ENCODE measurements around the gene CHRNA9. TPM values are rescaled to one million over a fixed set of nuclear protein-coding genes. Genes with fewer than 3 reads are reported as not detected.
"Not testable (repeated sequence)": the region's sequence is repeated elsewhere in the genome, so short reads cannot be mapped to it uniquely, and the experiment has no call there.

The CHRNA9 gene
- 0.42 TPM for total RNA-seq

GRCh38 chr4:40334591-40335524 is at the start of gene CHRNA9:
CHRNA9 (plus strand) TSS chr4:40335333; CDS start chr4:40335468, 135 bp downstream.
- no peaks in the 10 kb centered on the region for H3K9me3 ChIP-seq (ENCODE audit: low read depth, low read length)

GRCh38 chr4:40285692-40286091 is 49.4 kb upstream of the CHRNA9 start:
- Histone ChIP-seq H3K4me1 (ENCODE audit: insufficient read depth, low read length) (peaks cover 50% of the 10 kb centered on the region), H3K9me3 (ENCODE audit: low read depth, low read length) (no peaks in the 10 kb centered on the region), H3K27me3 (ENCODE audit: insufficient read depth, low read length) (no peaks in the 10 kb centered on the region)

More at GRCh38 chr4:40334591-40335524, at the start of gene CHRNA9:
- no peaks in the 10 kb centered on the region for H3K4me1 ChIP-seq (ENCODE audit: insufficient read depth, low read length)
- H3K4me3 ChIP-seq (ENCODE audit: low read length) = no peak within 1 kb of the TSS
- H3K27me3 ChIP-seq (ENCODE audit: insufficient read depth, low read length) = no peaks in the 10 kb centered on the region

GRCh38 chr4:40288566-40288965 is 46.6 kb upstream of the CHRNA9 start:
- H3K4me3 ChIP-seq (ENCODE audit: low read length) = no peak overlapping the region
- H3K27me3 ChIP-seq (ENCODE audit: insufficient read depth, low read length) = no peaks in the 10 kb centered on the region
- no peaks in the 10 kb centered on the region for H3K9me3 ChIP-seq (ENCODE audit: low read depth, low read length)
- H3K4me1 ChIP-seq (ENCODE audit: insufficient read depth, low read length) = peaks cover 56% of the 10 kb centered on the region

More at GRCh38 chr4:40285692-40286091, 49.4 kb upstream of the CHRNA9 start:
- H3K4me3 ChIP-seq (ENCODE audit: low read length) = no peak overlapping the region

- Histone ChIP-seq H3K27me3 (ENCODE audit: insufficient read depth, low read length) (no peaks in the 10 kb centered on the region), H3K9me3 (ENCODE audit: low read depth, low read length) (peaks cover under 1% of the 10 kb centered on the region), H3K4me3 (ENCODE audit: low read length) (no peak overlapping the region), H3K4me1 (ENCODE audit: insufficient read depth, low read length) (peaks cover 48% of the 10 kb centered on the region)
These were observed 45.6 kb upstream of the CHRNA9 start for GRCh38 chr4:40289366-40290188.

GRCh38 chr4:40290611-40291186 is 44.4 kb upstream of the CHRNA9 start:
- not testable (repeated sequence) for H3K9me3 ChIP-seq (ENCODE audit: low read depth, low read length); H3K4me3 ChIP-seq (ENCODE audit: low read length); H3K27me3 ChIP-seq (ENCODE audit: insufficient read depth, low read length)
- peaks cover 45% of the 10 kb centered on the region for H3K4me1 ChIP-seq (ENCODE audit: insufficient read depth, low read length)

GRCh38 chr4:40292313-40292759 is 42.8 kb upstream of the CHRNA9 start:
- H3K27me3 ChIP-seq (ENCODE audit: insufficient read depth, low read length) = no peaks in the 10 kb centered on the region
- H3K9me3 ChIP-seq (ENCODE audit: low read depth, low read length) = peaks cover 7% of the 10 kb centered on the region
- peaks cover 56% of the 10 kb centered on the region for H3K4me1 ChIP-seq (ENCODE audit: insufficient read depth, low read length)
- no peak overlapping the region for H3K4me3 ChIP-seq (ENCODE audit: low read length)

- H3K27me3 ChIP-seq (ENCODE audit: insufficient read depth, low read length) = no peaks in the 10 kb centered on the region
- peaks cover 7% of the 10 kb centered on the region for H3K9me3 ChIP-seq (ENCODE audit: low read depth, low read length)
- no peak overlapping the region for H3K4me3 ChIP-seq (ENCODE audit: low read length)
- H3K4me1 ChIP-seq (ENCODE audit: insufficient read depth, low read length) = peaks cover 60% of the 10 kb centered on the region
These were observed 40.8 kb upstream of the CHRNA9 start for GRCh38 chr4:40294339-40294738.

GRCh38 chr4:40295030-40295429 is 40.1 kb upstream of the CHRNA9 start:
- H3K4me3 ChIP-seq (ENCODE audit: low read length); H3K27me3 ChIP-seq (ENCODE audit: insufficient read depth, low read length); H3K9me3 ChIP-seq (ENCODE audit: low read depth, low read length): not testable (repeated sequence)
- peaks cover 60% of the 10 kb centered on the region for H3K4me1 ChIP-seq (ENCODE audit: insufficient read depth, low read length)

GRCh38 chr4:40295572-40295971 is 39.6 kb upstream of the CHRNA9 start:
- Histone ChIP-seq H3K4me1 (ENCODE audit: insufficient read depth, low read length) (peaks cover 60% of the 10 kb centered on the region), H3K27me3 (ENCODE audit: insufficient read depth, low read length) (no peaks in the 10 kb centered on the region), H3K9me3 (ENCODE audit: low read depth, low read length) (peaks cover 7% of the 10 kb centered on the region), H3K4me3 (ENCODE audit: low read length) (no peak overlapping the region)

- Histone ChIP-seq H3K4me3 (ENCODE audit: low read length) (no peak overlapping the region), H3K9me3 (ENCODE audit: low read depth, low read length) (peaks cover 7% of the 10 kb centered on the region), H3K27me3 (ENCODE audit: insufficient read depth, low read length) (no peaks in the 10 kb centered on the region), H3K4me1 (ENCODE audit: insufficient read depth, low read length) (peaks cover 72% of the 10 kb centered on the region)
These were observed 36.0 kb upstream of the CHRNA9 start for GRCh38 chr4:40299126-40299525.

- Histone ChIP-seq H3K4me3 (ENCODE audit: low read length) (no peak overlapping the region), H3K9me3 (ENCODE audit: low read depth, low read length) (peaks cover 4% of the 10 kb centered on the region), H3K27me3 (ENCODE audit: insufficient read depth, low read length) (no peaks in the 10 kb centered on the region), H3K4me1 (ENCODE audit: insufficient read depth, low read length) (peaks cover 79% of the 10 kb centered on the region)
These were observed 35.3 kb upstream of the CHRNA9 start for GRCh38 chr4:40299811-40300292.

- Histone ChIP-seq H3K4me3 (ENCODE audit: low read length) (no peak overlapping the region), H3K27me3 (ENCODE audit: insufficient read depth, low read length) (no peaks in the 10 kb centered on the region), H3K4me1 (ENCODE audit: insufficient read depth, low read length) (peaks cover 86% of the 10 kb centered on the region)
These were observed 34.6 kb upstream of the CHRNA9 start for GRCh38 chr4:40300371-40301162.

GRCh38 chr4:40301603-40302002 is 33.5 kb upstream of the CHRNA9 start:
- Histone ChIP-seq H3K27me3 (ENCODE audit: insufficient read depth, low read length) (no peaks in the 10 kb centered on the region), H3K4me3 (ENCODE audit: low read length) (no peak overlapping the region), H3K9me3 (ENCODE audit: low read depth, low read length) (no peaks in the 10 kb centered on the region), H3K4me1 (ENCODE audit: insufficient read depth, low read length) (peaks cover 93% of the 10 kb centered on the region)

More at GRCh38 chr4:40300371-40301162, 34.6 kb upstream of the CHRNA9 start:
- H3K9me3 ChIP-seq (ENCODE audit: low read depth, low read length) = no peaks in the 10 kb centered on the region

- no peak overlapping the region for H3K4me3 ChIP-seq (ENCODE audit: low read length)
- H3K4me1 ChIP-seq (ENCODE audit: insufficient read depth, low read length) = peaks cover 96% of the 10 kb centered on the region
- no peaks in the 10 kb centered on the region for H3K9me3 ChIP-seq (ENCODE audit: low read depth, low read length)
These were observed 31.4 kb upstream of the CHRNA9 start for GRCh38 chr4:40303751-40304150.

More at GRCh38 chr4:40303751-40304150, 31.4 kb upstream of the CHRNA9 start:
- no peaks in the 10 kb centered on the region for H3K27me3 ChIP-seq (ENCODE audit: insufficient read depth, low read length)
